ENCODE measurements around the gene IPO11. TPM values are rescaled to one million over a fixed set of nuclear protein-coding genes. Genes with fewer than 3 reads are reported as not detected.

The IPO11 gene
- total and polyA plus RNA-seq, 2 of the 4 experiments (the other 2 are of a cell fraction) = 12.6 to 40.0 TPM

DNA sequence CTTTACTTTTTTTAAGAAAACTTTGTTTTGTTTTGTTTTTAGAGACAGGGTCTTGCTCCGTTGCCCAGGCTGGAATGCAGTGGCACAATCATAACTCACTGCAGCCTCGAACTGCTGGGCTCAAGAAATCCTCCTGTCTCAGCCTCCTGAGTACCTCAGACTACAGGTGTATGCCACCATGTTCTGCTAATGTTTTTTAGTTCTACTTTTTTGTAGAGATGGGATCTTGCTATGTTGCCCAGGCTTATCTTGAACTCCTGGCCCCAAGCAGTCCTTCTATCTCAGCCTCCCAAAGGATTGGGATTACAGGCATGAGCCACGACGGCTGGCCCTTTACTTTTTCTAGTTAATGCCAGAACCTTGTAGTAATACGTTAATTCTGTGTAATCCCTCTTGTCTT is 36.0 kb downstream of the IPO11 start:
- Histone ChIP-seq H2BK120ac (ENCODE audit: low read depth, low read length) (no peak overlapping the region), H3K36me3 (ENCODE audit: control insufficient read depth, insufficient read depth, low read length) (peaks cover 2% of the 10 kb centered on the region; the same call in 1 of the 2 replicates), H3K27me3 (ENCODE audit: control insufficient read depth, insufficient read depth, low read length) (no peaks in the 10 kb centered on the region), H3K56ac (ENCODE audit: extremely low read depth, insufficient read depth, low read length) (no peak overlapping the region), H3K4me1 (ENCODE audit: control insufficient read depth, insufficient read depth, low read length) (no peaks in the 10 kb centered on the region), H3K14ac (replicated peaks; ENCODE audit: low read depth, low read length) (no peak overlapping the region), H3K4me3 (ENCODE audit: insufficient read depth, low read depth, low read length) (no peak overlapping the region), H2BK5ac (ENCODE audit: low read depth, low read length, poor library complexity, severe bottlenecking) (no peak overlapping the region), H3K9ac (ENCODE audit: low read depth, low read length) (no peak overlapping the region), H4K5ac (ENCODE audit: low read depth, low read length) (no peak overlapping the region), H2BK15ac (ENCODE audit: low read depth, low read length) (no peak overlapping the region), H3K27ac (ENCODE audit: insufficient read depth, low read length) (no peak overlapping the region), H4K91ac (ENCODE audit: insufficient read depth, low read depth, low read length) (no peak overlapping the region), H3K9me3 (ENCODE audit: control insufficient read depth, insufficient read depth, low read length) (no peaks in the 10 kb centered on the region), H2BK20ac (ENCODE audit: low read depth, low read length) (no peak overlapping the region), H4K20me1 (ENCODE audit: insufficient read depth, low read length) (no peaks in the 10 kb centered on the region), H3K23ac (ENCODE audit: low read depth, low read length) (no peak overlapping the region), H2AFZ (replicated peaks; ENCODE audit: low read length, poor library complexity) (no peak overlapping the region), H2AK5ac (ENCODE audit: low read depth, low read length) (no peak overlapping the region), H3K79me1 (ENCODE audit: low read depth in 1 of 2, low read length in 2 of 2) (peaks cover 2 to 4% of the 10 kb centered on the region in 2 experiments), H3K9me1 (ENCODE audit: insufficient read depth, low read length) (no peaks in the 10 kb centered on the region; the same call in 1 of the 2 replicates), H3K4me2 (ENCODE audit: low read depth, low read length) (no peak overlapping the region), H3K4ac (ENCODE audit: low read depth, low read length) (no peak overlapping the region), H2AK9ac (replicated peaks; ENCODE audit: low read depth, low read length, poor library complexity) (no peak overlapping the region), H3K18ac (ENCODE audit: low read depth, low read length) (no peak overlapping the region), H4K8ac (ENCODE audit: low read depth in 2 of 2, low read length in 2 of 2) (no peak overlapping the region)
- no peak for TF ChIP-seq CEBPB (IDR thresholded peaks at IDR 0.05; ENCODE audit: low read depth, low read length)
- no peak for TF ChIP-seq RAD21 (IDR thresholded peaks at IDR 0.05; ENCODE audit: low read length)
- no peak for TF ChIP-seq CTCF (conservative IDR thresholded peaks at IDR 0.05; ENCODE audit: low read depth, low read length)
- no peak for TF ChIP-seq MAZ (IDR thresholded peaks at IDR 0.05; ENCODE audit: borderline replicate concordance, low read depth, low read length)
- no peak for TF ChIP-seq MXI1 (IDR thresholded peaks at IDR 0.05; ENCODE audit: borderline replicate concordance, low read depth, low read length)
- TF ChIP-seq RCOR1 (IDR thresholded peaks at IDR 0.05; ENCODE audit: insufficient replicate concordance, low read length) = no peak
- no peak for TF ChIP-seq RFX5 (IDR thresholded peaks at IDR 0.05; ENCODE audit: low read depth, low read length)
- no peak for TF ChIP-seq MAFK (IDR thresholded peaks at IDR 0.05; ENCODE audit: low read depth, low read length)
- no peak for TF ChIP-seq POLR2A (IDR thresholded peaks at IDR 0.05; ENCODE audit: low read depth, low read length)
- no peak for TF ChIP-seq SMC3 (IDR thresholded peaks at IDR 0.05; ENCODE audit: low read depth, low read length)
- TF ChIP-seq FOS (IDR thresholded peaks at IDR 0.05; ENCODE audit: low read depth, low read length) = no peak
- no peak for TF ChIP-seq CHD1 (IDR thresholded peaks at IDR 0.05; ENCODE audit: low read depth, low read length)
- TF ChIP-seq BHLHE40 (IDR thresholded peaks at IDR 0.05; ENCODE audit: low read depth, low read length) = no peak
- TF ChIP-seq, protein P1, sequence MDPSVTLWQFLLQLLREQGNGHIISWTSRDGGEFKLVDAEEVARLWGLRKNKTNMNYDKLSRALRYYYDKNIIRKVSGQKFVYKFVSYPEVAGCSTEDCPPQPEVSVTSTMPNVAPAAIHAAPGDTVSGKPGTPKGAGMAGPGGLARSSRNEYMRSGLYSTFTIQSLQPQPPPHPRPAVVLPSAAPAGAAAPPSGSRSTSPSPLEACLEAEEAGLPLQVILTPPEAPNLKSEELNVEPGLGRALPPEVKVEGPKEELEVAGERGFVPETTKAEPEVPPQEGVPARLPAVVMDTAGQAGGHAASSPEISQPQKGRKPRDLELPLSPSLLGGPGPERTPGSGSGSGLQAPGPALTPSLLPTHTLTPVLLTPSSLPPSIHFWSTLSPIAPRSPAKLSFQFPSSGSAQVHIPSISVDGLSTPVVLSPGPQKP (IDR thresholded peaks at IDR 0.05; ENCODE audit: borderline replicate concordance, low read depth, low read length) = no peak
- WGBS, 2 experiments (ENCODE audit: extremely low coverage in 2 of 2, insufficient read length in 1 of 2) = 100% methylated on average over 1 of the region's 5 CpGs; no CpG with 5 or more reads in 1 of the 2 experiments
- ATAC-seq (ENCODE audit: low read depth) (no peak), DNase-seq (no peak)
- dilution Hi-C loops (cut with HindIII; ENCODE audit: low sequenced_read_pairs, unreplicated experiment) (no loop called here), in situ Hi-C loops (cut with MboI; ENCODE audit: low sequenced_read_pairs) (no loop called here), intact Hi-C loops (cut with micrococcal nuclease) (loop anchor here (10.0 kb wide), 1 partner anchor 1756 kb away; no protein-coding TSS in a partner anchor)
- BruUV-seq (replicated peaks) = no TSS peak
- ChIA-PET CTCF (no interaction called here), POLR2A (ENCODE audit: unreplicated experiment) (no interaction called here)

Measured in IMR-90 (cell line).